K562 (cell line): ENCODE results near the gene TUBB1. TPM values are rescaled to one million over a fixed set of nuclear protein-coding genes. Genes with fewer than 3 reads are reported as not detected.
A peak's percentile ranks its signal among the peaks of the same experiment; 100 is the strongest.

Experiments used
- ATF2 ChIP-seq: sonication (generic); formaldehyde crosslinking; IDR thresholded peaks from 2 replicates; pipeline ENCODE4 v1.8.1; 2022; ENCODE audit warnings: missing genetic modification reagents
- GTF2B ChIP-seq: IDR thresholded peaks from 2 replicates; pipeline ENCODE4 v1.6.1; 2011; ENCODE audit not compliant: insufficient read length; ENCODE audit errors: extremely low read depth
- HNRNPH1 ChIP-seq: fragments of 200-400 bp; formaldehyde crosslinking; optimal IDR thresholded peaks from 2 replicates; pipeline ENCODE3; 2017; ENCODE audit warnings: low read depth, mild to moderate bottlenecking, low read length, moderate library complexity
- HOXB6 ChIP-seq: fragments of 250-450 bp; sonication (Bioruptor Pico); IDR thresholded peaks from 2 replicates; pipeline ENCODE4 v1.5.1; 2022; ENCODE audit warnings: mild to moderate bottlenecking, borderline replicate concordance
- ILF3 ChIP-seq: fragments of 450-650 bp; IDR thresholded peaks from 2 replicates; pipeline ENCODE4 v1.6.1; 2018; ENCODE audit warnings: antibody characterized with exemption, mild to moderate bottlenecking, moderate library complexity, borderline replicate concordance
- KDM2B ChIP-seq: fragments of 250-450 bp; sonication (Bioruptor Pico); IDR thresholded peaks from 2 replicates; pipeline ENCODE4 v1.8.0; 2021; ENCODE audit warnings: mild to moderate bottlenecking, moderate library complexity
- KLF10 ChIP-seq: fragments of 250-450 bp; sonication (Bioruptor Pico); IDR thresholded peaks from 2 replicates; pipeline ENCODE4 v1.6.1; 2021; ENCODE audit warnings: matching md5 sums
- PCBP1 ChIP-seq: fragments of 200-400 bp; formaldehyde crosslinking; IDR thresholded peaks from 2 replicates; pipeline ENCODE4 v1.6.1; 2018; ENCODE audit warnings: mild to moderate bottlenecking, low read depth, low read length; ENCODE audit not compliant: poor library complexity, severe bottlenecking
- POLR2AphosphoS5 ChIP-seq: IDR thresholded peaks from 2 replicates; pipeline ENCODE4 v1.6.1; 2011; ENCODE audit warnings: mild to moderate bottlenecking, low read depth, low read length, moderate library complexity; ENCODE audit not compliant: control insufficient read depth, insufficient read depth
- POU5F1 ChIP-seq: fragments of 150-350 bp; IDR thresholded peaks from 2 replicates; pipeline ENCODE4 v1.6.1; 2014; ENCODE audit warnings: borderline replicate concordance, low read length, low read depth, mild to moderate bottlenecking; ENCODE audit not compliant: partially characterized antibody
- RFX7 ChIP-seq: fragments of 250-450 bp; sonication (Bioruptor Pico); IDR thresholded peaks from 2 replicates; pipeline ENCODE4 v1.5.1; 2021; ENCODE audit warnings: mild to moderate bottlenecking
- SMARCC2 ChIP-seq: fragments of 450-650 bp; IDR thresholded peaks from 2 replicates; pipeline ENCODE4 v1.6.1; 2017; ENCODE audit warnings: antibody characterized with exemption, moderate library complexity, mild to moderate bottlenecking, low read depth
- SP1 ChIP-seq: sonication (generic); formaldehyde crosslinking; IDR thresholded peaks from 2 replicates; pipeline ENCODE4 v1.8.1; 2022; ENCODE audit warnings: mild to moderate bottlenecking, missing genetic modification reagents
- SREBF1 ChIP-seq: fragments of 150-350 bp; IDR thresholded peaks from 2 replicates; pipeline ENCODE4 v1.6.1; 2014; ENCODE audit warnings: antibody characterized with exemption, low read depth, low read length, borderline replicate concordance
- TGIF2 ChIP-seq: sonication (generic); formaldehyde crosslinking; IDR thresholded peaks from 2 replicates; pipeline ENCODE4 v1.8.1; 2022; ENCODE audit warnings: mild to moderate bottlenecking, missing genetic modification reagents, moderate library complexity
- WHSC1 ChIP-seq: IDR thresholded peaks from one replicate; pipeline ENCODE4 v1.6.1; 2012; ENCODE audit warnings: low read length, control low read depth, inconsistent platforms
- ZBTB17 ChIP-seq: fragments of 450-650 bp; formaldehyde crosslinking; IDR thresholded peaks from 2 replicates; pipeline ENCODE4 v1.4.0; 2020; ENCODE audit warnings: mild to moderate bottlenecking
- ZMIZ1 ChIP-seq, 2 experiments: fragments of 150-350 bp in 1 of 2; IDR thresholded peaks; 2 replicates each; pipeline ENCODE4 v1.6.1; 2012 to 2016; ENCODE audit warnings: low read depth in 2 of 2, low read length in 2 of 2, mild to moderate bottlenecking in 1 of 2, moderate library complexity in 1 of 2
- ZNF3 ChIP-seq: fragments of 250-450 bp; sonication (Bioruptor Pico); IDR thresholded peaks from 2 replicates; pipeline ENCODE4 v1.5.0; 2021; ENCODE audit warnings: mild to moderate bottlenecking, moderate library complexity
- ZNF41 ChIP-seq: fragments of 250-450 bp; sonication (Bioruptor Pico); conservative IDR thresholded peaks from 2 replicates; pipeline ENCODE4 v1.4.0; 2020; ENCODE audit warnings: mild to moderate bottlenecking
- ZNF740 ChIP-seq, 3 experiments: fragments of 200-800 bp in 1 of 3; sonication (Bioruptor generic) in 1 of 3; sonication (generic) in 1 of 3; formaldehyde crosslinking in 1 of 3; IDR thresholded peaks; 2 replicates each; pipeline versions ENCODE4 v1.6.1 to v1.8.0; 2016 to 2022; ENCODE audit warnings: mild to moderate bottlenecking in 2 of 3, missing compliant biosample characterization in 2 of 3, missing genetic modification characterization in 2 of 3, missing genetic modification reagents in 1 of 3
- polyA plus RNA-seq, 8 experiments: library from polyadenylated mRNA; depleted of rRNA in 4 of 8; stranded (reverse) in 5 of 8; unstranded in 3 of 8; fragments of >200 nt; fragmentation: Nextera tagmentation in 2 of 8; fragmentation: Illumina TruSeq in 1 of 8; extraction: Ambion mirVana in 2 of 8; extraction: Trizol in 1 of 8; gene quantifications; 2 replicates each; pipeline versions ENCODE4 v1.2.1 to v1.2.3, GENCODE V29; 2011 to 2014; ENCODE audit warnings: inconsistent platforms in 1 of 8, missing spikeins in 1 of 8
- total RNA-seq, 7 experiments: library from RNA; depleted of rRNA in 6 of 7; stranded (reverse); fragments of >200 nt in 6 of 7; fragmentation: Illumina TruSeq in 2 of 7; extraction: Trizol in 2 of 7; gene quantifications; 2 replicates each; pipeline versions ENCODE4 v1.2.1 to v1.2.3, GENCODE V29; 2011 to 2021; ENCODE audit warnings: low replicate concordance in 1 of 7

TUBB1 gene
- total and polyA plus RNA-seq, 9 of the 15 experiments (the other 6 are each of a cell fraction or from before 2014, with no cell fraction given): 1.5 to 3.9 (median 2.4) TPM

- TF ChIP-seq HOXB6 (CRISPR knock-in tag) (no peak; the same call in 1 of the 2 replicates), SREBF1 (no peak), SP1 (CRISPR knock-in tag) (peak; percentile 69; the same call in 1 of the 2 replicates), WHSC1 (no peak), ILF3 (no peak; the same call in 1 of the 2 replicates), POU5F1 (no peak), ZNF41 (CRISPR knock-in tag) (peak; percentile 96), ZMIZ1 (IDR thresholded peaks at IDR 0.05; ENCODE audit: low read depth in 2 of 2, low read length in 2 of 2) (0 out of 4 replicates have a peak, but pooled peaks of 1 of the 2 experiments have one; percentile 19), ZNF740 (CRISPR knock-in tag; IDR thresholded peaks at IDR 0.05) (no peak), ZNF740 (tag; IDR thresholded peaks at IDR 0.05) (peak in 1 of 2 experiments; percentile 93; a peak in 2 of 4 replicates), ZBTB17 (CRISPR knock-in tag) (peak; percentile 96), HNRNPH1 (no peak), PCBP1 (peak; percentile 33), POLR2AphosphoS5 (peak; percentile 69), KLF10 (CRISPR knock-in tag) (no peak; the same call in 1 of the 2 replicates), ATF2 (no peak), TGIF2 (CRISPR knock-in tag) (peak; percentile 75; the same call in 1 of the 2 replicates), GTF2B (no peak), RFX7 (peak; percentile 83), KDM2B (CRISPR knock-in tag) (peak; percentile 96), ZNF3 (CRISPR knock-in tag) (no peak), SMARCC2 (no peak)
Observed at GRCh38 chr20:59032023-59032712, 12.9 kb downstream of the TUBB1 start, which contains the start of gene ATP5F1E (continued).
